ENCODE measurements around the gene MREG.

DNA sequence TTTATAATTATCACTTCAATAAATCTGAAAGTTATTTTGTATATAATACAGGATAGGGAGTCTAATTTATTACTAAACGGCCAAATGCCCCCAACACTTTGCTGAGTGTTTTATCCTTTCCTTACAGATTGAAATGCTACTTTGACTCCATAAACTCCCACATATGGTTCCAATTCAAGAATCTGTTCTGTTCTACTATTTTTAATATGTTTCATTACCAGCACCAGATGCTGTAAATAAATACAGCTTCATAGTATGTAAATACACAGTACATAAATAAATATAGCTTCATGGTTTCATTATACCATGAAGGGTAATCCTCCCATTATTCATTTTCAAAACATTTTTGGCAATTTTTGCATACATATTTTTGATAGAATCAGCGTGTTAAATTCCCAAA is 34.0 kb upstream of the MREG start:
- TF ChIP-seq CTCF (IDR thresholded peaks at IDR 0.05) (no peak), POLR2A (IDR thresholded peaks at IDR 0.05) (no peak), EP300 (IDR thresholded peaks at IDR 0.05) (no peak)
